H1 (cell line): ENCODE measurements around the gene LYPD4. TPM values are rescaled to one million over a fixed set of nuclear protein-coding genes. Genes with fewer than 3 reads are reported as not detected.

Experiments
- CTCF ChIA-PET: fragments of 300-600 bp; sonication (Branson Sonifier 250); formaldehyde crosslinking; loops from one replicate; lab custom pipeline; 2021; ENCODE audit not compliant: partially characterized antibody; lab: Charles Lee
- POLR2A ChIA-PET: fragments of 300-600 bp; sonication (Branson Sonifier 250); formaldehyde crosslinking; loops from one replicate; lab custom pipeline; 2021; ENCODE audit warnings: inconsistent platforms; ENCODE audit not compliant: partially characterized antibody; lab: Charles Lee
- DNase-seq, 2 experiments: peaks; one replicate each; pipeline versions ENCODE4 v3.0.0 to v3.0.0-alpha.2; 2010 to 2022; ENCODE audit warnings: low spot score in 2 of 2, low read depth in 1 of 2, mixed read lengths in 1 of 2
- FAIRE-seq: peaks from 2 replicates; lab custom pipeline; 2011; peaks lifted over from hg19 to GRCh38; lab: Jason Lieb, UNC
- H2AFZ ChIP-seq: 2 replicates; pipeline ENCODE4 v1.8.1; 2012; ENCODE audit warnings: low read length, inconsistent platforms
- H2AK5ac ChIP-seq: 2 replicates; pipeline ENCODE4 v1.6.1; 2013; ENCODE audit warnings: low read depth, low read length
- H2BK120ac ChIP-seq: replicated peaks from 2 replicates; pipeline ENCODE3; 2013; ENCODE audit warnings: low read depth, low read length, inconsistent platforms
- H2BK12ac ChIP-seq: 2 replicates; pipeline ENCODE4 v1.6.1; 2013; ENCODE audit warnings: low read depth, low read length
- H2BK15ac ChIP-seq: 2 replicates; pipeline ENCODE4 v1.6.1; 2013; ENCODE audit warnings: low read length
- H2BK20ac ChIP-seq: 2 replicates; pipeline ENCODE4 v1.6.1; 2013; ENCODE audit warnings: low read length
- H2BK5ac ChIP-seq: 2 replicates; pipeline ENCODE4 v1.6.1; 2013; ENCODE audit warnings: low read depth, low read length
- H3K14ac ChIP-seq: 2 replicates; pipeline ENCODE4 v1.6.1; 2013; ENCODE audit warnings: inconsistent platforms; ENCODE audit not compliant: insufficient read length
- H3K18ac ChIP-seq: 2 replicates; pipeline ENCODE4 v1.6.1; 2013; ENCODE audit warnings: low read length; ENCODE audit errors: extremely low read depth
- H3K23ac ChIP-seq: 2 replicates; pipeline ENCODE4 v1.6.1; 2013; ENCODE audit warnings: inconsistent platforms; ENCODE audit not compliant: insufficient read length
- H3K23me2 ChIP-seq: 2 replicates; pipeline ENCODE4 v1.6.1; 2013; ENCODE audit warnings: low read depth, low read length
- H3K27ac ChIP-seq: 2 replicates; pipeline ENCODE4 v1.6.1; 2011; ENCODE audit warnings: low read depth, low read length, inconsistent platforms
- H3K27me3 ChIP-seq, 4 experiments: replicated peaks in 1 of 4; 1 replicate in 1 of 4; 2 replicates in 3 of 4; pipeline versions ENCODE4 v1.6.1 to v1.8.1; 2011 to 2013; ENCODE audit warnings: low read length in 3 of 4, mild to moderate bottlenecking in 3 of 4, inconsistent platforms in 2 of 4, mixed read lengths in 2 of 4, moderate library complexity in 1 of 4; ENCODE audit not compliant: control insufficient read depth in 3 of 4, insufficient read depth in 3 of 4; ENCODE audit errors: extremely low read depth in 1 of 4
- H3K36me3 ChIP-seq, 4 experiments: 2 replicates each; pipeline versions ENCODE4 v1.6.1 to v1.8.1; 2011 to 2013; ENCODE audit warnings: mild to moderate bottlenecking in 4 of 4, low read length in 3 of 4, moderate library complexity in 2 of 4, control low read depth in 1 of 4, inconsistent platforms in 1 of 4; ENCODE audit not compliant: insufficient read depth in 4 of 4, control insufficient read depth in 2 of 4
- H3K4ac ChIP-seq: replicated peaks from 2 replicates; pipeline ENCODE3; 2013; ENCODE audit warnings: low read length, low read depth, mixed read lengths, inconsistent platforms; ENCODE audit not compliant: insufficient read length
- H3K4me1 ChIP-seq, 4 experiments: replicated peaks in 1 of 4; 1 replicate in 1 of 4; 2 replicates in 3 of 4; pipeline versions ENCODE4 v1.6.1 to v1.8.1; 2011 to 2013; ENCODE audit warnings: low read length in 3 of 4, inconsistent platforms in 2 of 4, mixed read lengths in 1 of 4; ENCODE audit not compliant: insufficient read depth in 4 of 4, control insufficient read depth in 3 of 4
- H3K4me2 ChIP-seq, 2 experiments: 2 replicates each; pipeline versions ENCODE4 v1.6.1 to v1.8.1; 2011 to 2013; ENCODE audit warnings: low read depth in 2 of 2, low read length in 2 of 2, control low read depth in 1 of 2, inconsistent platforms in 1 of 2, mild to moderate bottlenecking in 1 of 2; ENCODE audit not compliant: insufficient read depth in 1 of 2
- H3K4me3 ChIP-seq, 4 experiments: fragments of 200-600, 300-600 bp in 1 of 4; sonication (generic), shearing (Covaris generic), sonication (Bioruptor Twin) in 1 of 4; 2 replicates each; pipeline versions ENCODE4 v1.5.1 to v1.8.1; 2011 to 2016; ENCODE audit warnings: low read length in 4 of 4, low read depth in 3 of 4, control low read depth in 2 of 4, inconsistent platforms in 2 of 4, mild to moderate bottlenecking in 2 of 4, mixed read lengths in 1 of 4, moderate library complexity in 1 of 4; ENCODE audit not compliant: insufficient read depth in 2 of 4; ENCODE audit errors: extremely low read depth in 1 of 4
- H3K56ac ChIP-seq: replicated peaks from 2 replicates; pipeline ENCODE3; 2013; ENCODE audit warnings: low read depth, mild to moderate bottlenecking, mixed read lengths, low read length, inconsistent platforms; ENCODE audit not compliant: insufficient read length
- H3K79me1 ChIP-seq: 2 replicates; pipeline ENCODE4 v1.6.1; 2013; ENCODE audit warnings: low read depth, low read length, control low read depth
- H3K79me2 ChIP-seq, 2 experiments: 2 replicates each; pipeline versions ENCODE4 v1.6.1 to v1.8.1; 2012 to 2013; ENCODE audit warnings: low read length in 2 of 2, mild to moderate bottlenecking in 2 of 2, inconsistent platforms in 1 of 2; ENCODE audit not compliant: insufficient read depth in 2 of 2, control insufficient read depth in 1 of 2
- H3K9ac ChIP-seq, 4 experiments: replicated peaks in 1 of 4; 1 replicate in 1 of 4; 2 replicates in 3 of 4; pipeline versions ENCODE4 v1.6.1 to v1.8.1; 2011 to 2013; ENCODE audit warnings: low read depth in 3 of 4, low read length in 3 of 4, control low read depth in 2 of 4, mild to moderate bottlenecking in 2 of 4, moderate library complexity in 2 of 4, inconsistent platforms in 1 of 4; ENCODE audit errors: extremely low read depth in 1 of 4
- H3K9me3 ChIP-seq, 2 experiments: 2 replicates each; pipeline versions ENCODE4 v1.6.1 to v1.8.1; 2012 to 2013; ENCODE audit warnings: mild to moderate bottlenecking in 2 of 2, moderate library complexity in 2 of 2, control low read depth in 1 of 2, inconsistent platforms in 1 of 2, low read depth in 1 of 2, low read length in 1 of 2, mixed read lengths in 1 of 2; ENCODE audit not compliant: insufficient read depth in 2 of 2
- H4K20me1 ChIP-seq, 2 experiments: replicated peaks in 1 of 2; 2 replicates each; pipeline versions ENCODE3 to v1.8.1; 2011 to 2013; ENCODE audit warnings: inconsistent platforms in 2 of 2, low read length in 2 of 2, mild to moderate bottlenecking in 1 of 2; ENCODE audit not compliant: insufficient read depth in 2 of 2, control insufficient read depth in 1 of 2
- H4K5ac ChIP-seq: 2 replicates; pipeline ENCODE4 v1.6.1; 2013; ENCODE audit warnings: low read length, low read depth, mixed read lengths, inconsistent platforms; ENCODE audit not compliant: insufficient read length
- H4K8ac ChIP-seq: 2 replicates; pipeline ENCODE4 v1.8.0; 2013; ENCODE audit warnings: mild to moderate bottlenecking, moderate library complexity, low read length, inconsistent platforms; ENCODE audit not compliant: insufficient read depth; ENCODE audit errors: extremely low read depth
- H4K91ac ChIP-seq: replicated peaks from 2 replicates; pipeline ENCODE3; 2013; ENCODE audit warnings: low read length, mixed read lengths, inconsistent platforms; ENCODE audit not compliant: insufficient read length
- POLR2A ChIP-seq, 2 experiments: IDR thresholded peaks; 1 replicate in 1 of 2; 2 replicates in 1 of 2; pipeline ENCODE4 v1.6.1; 2011; ENCODE audit warnings: low read depth in 2 of 2, low read length in 2 of 2, mild to moderate bottlenecking in 2 of 2; ENCODE audit errors: control extremely low read depth in 1 of 2
- POLR2AphosphoS5 ChIP-seq: IDR thresholded peaks from 2 replicates; pipeline ENCODE4 v1.6.1; 2011; ENCODE audit warnings: low read depth, low read length
- TAF1 ChIP-seq: IDR thresholded peaks from 2 replicates; pipeline ENCODE4 v1.6.1; 2011; ENCODE audit warnings: mild to moderate bottlenecking, low read depth, low read length
- WGBS, 2 experiments: shearing (Covaris generic) in 1 of 2; methylation state at CpG; one replicate each; pipeline versions ENCODE4 v1.1.6 to v1.1.7; 2013 to 2015; ENCODE audit warnings: low lambda C conversion rate in 2 of 2, mixed read lengths in 2 of 2, inconsistent platforms in 1 of 2, low coverage in 1 of 2, missing lambda C conversion rate in 1 of 2; ENCODE audit not compliant: insufficient replicate concordance in 2 of 2, insufficient coverage in 1 of 2, insufficient read length in 1 of 2; ENCODE audit errors: extremely low coverage in 1 of 2, missing lambda C conversion rate in 1 of 2; 5-methylcytosine and 5-hydroxymethylcytosine counted together
- polyA plus RNA-seq, 7 experiments: library from polyadenylated mRNA; depleted of rRNA in 3 of 7; stranded (reverse) in 5 of 7; unstranded in 2 of 7; fragments of >200 nt in 5 of 7; fragments of 200-250 nt in 2 of 7; gene quantifications; 1 replicate in 5 of 7; 2 replicates in 1 of 7; 4 replicates in 1 of 7; pipeline versions ENCODE4 v1.2.1 to v1.2.3, GENCODE V29; 2011 to 2013; ENCODE audit warnings: missing spikeins in 2 of 7, mixed read lengths in 2 of 7
- total RNA-seq: library from RNA; stranded (reverse); fragmentation: NEBNext Ultra II Directional; extraction: Animal tissue kit (Norgen Biotek cat#: 25700); gene quantifications from 2 replicates; pipeline ENCODE4 v1.2.1, GENCODE V29; 2021

LYPD4 gene
- total and polyA plus RNA-seq, 2 of the 8 experiments (the other 6 are each of a cell fraction or from before 2014, with no cell fraction given) = 0.06 TPM; not detected in 1

GRCh38 chr19:41869374-41869955 lies 25.0 kb upstream of the LYPD4 start:
- Histone ChIP-seq H3K14ac (no peak overlapping the region), H3K18ac (no peak overlapping the region), H3K27me3 (no peaks in the 10 kb centered on the region), H2BK120ac (no peak overlapping the region), H3K9ac (no peak overlapping the region), H3K4ac (no peak overlapping the region), H2BK15ac (no peak overlapping the region), H2BK12ac (no peak overlapping the region), H4K5ac (no peak overlapping the region), H3K4me3 (no peak overlapping the region), H4K91ac (no peak overlapping the region), H3K23me2 (no peaks in the 10 kb centered on the region), H3K79me1 (peaks cover 12% of the 10 kb centered on the region), H2BK5ac (no peak overlapping the region), H4K20me1 (peaks cover 32 to 42% of the 10 kb centered on the region in 2 experiments), H3K36me3 (peaks cover 38 to 71% (median 61%) of the 10 kb centered on the region in 4 experiments), H2AK5ac (no peak overlapping the region), H3K4me1 (peaks cover 0 to 5% (median 2%) of the 10 kb centered on the region in 4 experiments; a peak in 5 of 7 replicates), H3K4me2 (no peak overlapping the region), H3K27ac (no peak overlapping the region), H4K8ac (no peak overlapping the region), H2BK20ac (no peak overlapping the region), H3K23ac (no peak overlapping the region), H3K56ac (no peak overlapping the region), H2AFZ (no peak overlapping the region), H3K79me2 (peaks cover 0 to 32% of the 10 kb centered on the region in 2 experiments; a peak in 3 of 4 replicates), H3K9me3 (no peaks in the 10 kb centered on the region)
- ChIA-PET POLR2A (interaction anchor here (0.9 to 13.9 kb wide), 12 partner anchors 12 to 559 kb away, joined by 3 to 298 read pairs (median 5); partner anchors contain the start of genes ARHGEF1, B9D2, RABAC1 and RPS19), CTCF (interaction anchor here (1.5 kb wide), 1 partner anchor 68 kb away, joined by 3 read pairs; no protein-coding TSS in a partner anchor)
- TF ChIP-seq POLR2AphosphoS5 (peak; percentile 20), TAF1 (no peak), POLR2A (IDR thresholded peaks at IDR 0.05; ENCODE audit: control extremely low read depth in 1 of 2, low read depth in 2 of 2, low read length in 2 of 2) (0 out of 3 replicates have a peak, but pooled peaks of 1 of the 2 experiments have one; percentile 0)
- 92% methylated on average over 13 of the region's 13 CpGs; no CpG with 5 or more reads in 1 of the 2 experiments for WGBS, 2 experiments
- no peak for FAIRE-seq
- no peak for DNase-seq
